K562 (cell line): ENCODE results near the gene MPIG6B. TPM values are rescaled to one million over a fixed set of nuclear protein-coding genes. Genes with fewer than 3 reads are reported as not detected.

Source experiments
- ATAC-seq: fragments of 200-7000 bp; cut with Tn5 transposase; 3 replicates; pipeline ENCODE4 v1.9.1; 2020; ENCODE audit warnings: moderate library complexity
- BruUV-seq: library from RNA; stranded (reverse); fragments of 400-500 nt; replicated peaks from 2 replicates; lab custom pipeline; 2021; lab: Mats Ljungman, UMichigan
- CTCF ChIA-PET: fragments of 300-600 bp; formaldehyde crosslinking; extraction: SDS; loops from one replicate; lab custom pipeline; 2021; ENCODE audit warnings: low intra/inter-chr PET ratio; lab: Yijun Ruan, JAX
- POLR2A ChIA-PET: fragments of 300-600, 350-650 bp; sonication (Branson Sonifier 250); formaldehyde crosslinking; extraction: SDS; loops from one replicate; lab custom pipeline; 2021; ENCODE audit warnings: antibody characterized with exemption, inconsistent platforms; lab: Yijun Ruan, JAX
- DNase-seq, 4 experiments: peaks; one replicate each; pipeline versions ENCODE4 v3.0.0 to v3.0.0-alpha.2; 2011 to 2018; ENCODE audit warnings: low spot score in 3 of 4, mixed read lengths in 3 of 4; ENCODE audit errors: extremely low read depth in 1 of 4
- FAIRE-seq: peaks from 2 replicates; lab custom pipeline; 2011; peaks lifted over from hg19 to GRCh38; lab: Jason Lieb, UNC
- H2AFZ ChIP-seq: 2 replicates; pipeline ENCODE4 v1.6.0; 2011; ENCODE audit warnings: low read depth, low read length, control low read depth, inconsistent platforms
- H3K27ac ChIP-seq: fragments of 200-600 bp; 3 replicates; pipeline ENCODE4 v1.8.0; 2011; ENCODE audit warnings: low read depth, mild to moderate bottlenecking, control low read depth, inconsistent platforms, low read length, moderate library complexity, mixed read lengths; ENCODE audit errors: extremely low read depth
- H3K27me3 ChIP-seq, 2 experiments: fragments of 300-600 bp in 1 of 2; 2 replicates in 1 of 2; 3 replicates in 1 of 2; pipeline versions ENCODE4 v1.6.0 to v1.8.0; 2011; ENCODE audit warnings: inconsistent platforms in 2 of 2, low read length in 2 of 2, mild to moderate bottlenecking in 1 of 2, mixed read lengths in 1 of 2, moderate library complexity in 1 of 2; ENCODE audit not compliant: control insufficient read depth in 2 of 2, insufficient read depth in 2 of 2
- H3K36me3 ChIP-seq: fragments of 300-600 bp; 3 replicates; pipeline ENCODE4 v1.8.0; 2011; ENCODE audit warnings: mild to moderate bottlenecking, low read length, inconsistent platforms; ENCODE audit not compliant: control insufficient read depth, insufficient read depth
- H3K4me1 ChIP-seq, 2 experiments: fragments of 200-600 bp in 1 of 2; replicated peaks in 1 of 2; 2 replicates in 1 of 2; 3 replicates in 1 of 2; pipeline versions ENCODE4 v1.5.1 to v1.8.0; 2011; ENCODE audit warnings: inconsistent platforms in 2 of 2, low read length in 2 of 2, mild to moderate bottlenecking in 1 of 2, mixed read lengths in 1 of 2, moderate library complexity in 1 of 2; ENCODE audit not compliant: control insufficient read depth in 2 of 2, insufficient read depth in 2 of 2
- H3K4me2 ChIP-seq: 2 replicates; pipeline ENCODE4 v1.6.1; 2011; ENCODE audit warnings: low read length, control low read depth, inconsistent platforms, mixed read lengths; ENCODE audit not compliant: insufficient read depth
- H3K4me3 ChIP-seq: fragments of 200-600 bp; sonication (generic), shearing (Covaris generic); 2 replicates; pipeline ENCODE4 v1.5.1; 2016; ENCODE audit warnings: control low read depth, inconsistent platforms
- H3K79me2 ChIP-seq: fragments of 200-600 bp; 3 replicates; pipeline ENCODE4 v1.8.0; 2011; ENCODE audit warnings: low read length, inconsistent platforms; ENCODE audit not compliant: control insufficient read depth, insufficient read depth
- H3K9ac ChIP-seq, 2 experiments: 2 replicates each; pipeline versions ENCODE4 v1.6.0 to v1.6.1; 2011; ENCODE audit warnings: low read depth in 2 of 2, low read length in 2 of 2, control low read depth in 1 of 2, inconsistent platforms in 1 of 2, mild to moderate bottlenecking in 1 of 2, mixed read lengths in 1 of 2; ENCODE audit not compliant: insufficient read depth in 1 of 2
- H3K9me1 ChIP-seq: one replicate; pipeline ENCODE4 v1.6.0; 2011; ENCODE audit warnings: inconsistent platforms, mild to moderate bottlenecking, low read length, moderate library complexity; ENCODE audit not compliant: control insufficient read depth, insufficient read depth
- H3K9me3 ChIP-seq: replicated peaks from 2 replicates; pipeline ENCODE4 v1.5.1; 2011; ENCODE audit warnings: low read depth, low read length, inconsistent platforms; ENCODE audit not compliant: control insufficient read depth, insufficient read depth
- H4K20me1 ChIP-seq: replicated peaks from 2 replicates; pipeline ENCODE4 v1.6.1; 2011; ENCODE audit warnings: low read length, inconsistent platforms, mixed read lengths; ENCODE audit not compliant: control insufficient read depth, insufficient read depth
- CEBPG ChIP-seq, 3 experiments: fragments of 200-800 bp in 1 of 3; sonication (Bioruptor generic) in 1 of 3; sonication (generic) in 1 of 3; formaldehyde crosslinking in 1 of 3; IDR thresholded peaks in 2 of 3; conservative IDR thresholded peaks in 1 of 3; 2 replicates each; pipeline versions ENCODE4 v1.6.1 to v1.8.0; 2016 to 2022; ENCODE audit warnings: missing compliant biosample characterization in 2 of 3, missing genetic modification characterization in 2 of 3, mild to moderate bottlenecking in 1 of 3, missing genetic modification reagents in 1 of 3
- DPF2 ChIP-seq: fragments of 450-650 bp; IDR thresholded peaks from 2 replicates; pipeline ENCODE4 v1.6.1; 2016
- ERF ChIP-seq: fragments of 450-650 bp; formaldehyde crosslinking; IDR thresholded peaks from 2 replicates; pipeline ENCODE4 v1.4.0; 2020; ENCODE audit warnings: mild to moderate bottlenecking, mixed read lengths
- ETV5 ChIP-seq: sonication (generic); formaldehyde crosslinking; IDR thresholded peaks from 2 replicates; pipeline ENCODE4 v1.4.0; 2020; ENCODE audit warnings: low read depth, mild to moderate bottlenecking, missing genetic modification reagents
- HNRNPLL ChIP-seq: fragments of 200-400 bp; formaldehyde crosslinking; IDR thresholded peaks from 2 replicates; pipeline ENCODE4 v1.6.1; 2017; ENCODE audit warnings: low read length, low read depth, mild to moderate bottlenecking; ENCODE audit not compliant: poor library complexity, severe bottlenecking
- HNRNPUL1 ChIP-seq: fragments of 200-400 bp; formaldehyde crosslinking; IDR thresholded peaks from 2 replicates; pipeline ENCODE4 v1.6.1; 2017; ENCODE audit warnings: low read length
- MAFK ChIP-seq: IDR thresholded peaks from 2 replicates; pipeline ENCODE4 v1.6.1; 2011; ENCODE audit warnings: low read length, improper control_type of control experiment
- POLR2B ChIP-seq: fragments of 450-650 bp; IDR thresholded peaks from 2 replicates; pipeline ENCODE4 v1.6.1; 2018; ENCODE audit warnings: low read depth; ENCODE audit not compliant: partially characterized antibody
- POLR3G ChIP-seq: IDR thresholded peaks from 2 replicates; pipeline ENCODE4 v1.6.1; 2011; ENCODE audit not compliant: insufficient read length, insufficient replicate concordance; ENCODE audit errors: extremely low read depth
- SFPQ ChIP-seq: fragments of 200-400 bp; formaldehyde crosslinking; IDR thresholded peaks from 2 replicates; pipeline ENCODE4 v1.6.1; 2017; ENCODE audit warnings: mild to moderate bottlenecking, low read depth, low read length, moderate library complexity
- TRIM28 ChIP-seq: fragments of 450-650 bp; IDR thresholded peaks from 2 replicates; pipeline ENCODE4 v1.6.1; 2017
- U2AF2 ChIP-seq: fragments of 200-400 bp; formaldehyde crosslinking; optimal IDR thresholded peaks from 2 replicates; pipeline ENCODE3; 2017; ENCODE audit warnings: low read depth, mild to moderate bottlenecking, low read length
- XRCC5 ChIP-seq: fragments of 200-400 bp; formaldehyde crosslinking; IDR thresholded peaks from 2 replicates; pipeline ENCODE4 v1.6.1; 2017; ENCODE audit warnings: low read depth, mild to moderate bottlenecking, low read length
- ZKSCAN1 ChIP-seq: fragments of 150-350 bp; IDR thresholded peaks from 2 replicates; pipeline ENCODE4 v1.6.1; 2016; ENCODE audit warnings: low read depth, low read length
- ZNF23 ChIP-seq: fragments of 250-450 bp; sonication (Bioruptor Pico); IDR thresholded peaks from 2 replicates; pipeline ENCODE4 v1.4.0; 2020; ENCODE audit warnings: mild to moderate bottlenecking
- ZNF780A ChIP-seq: fragments of 250-450 bp; sonication (Bioruptor Pico); IDR thresholded peaks from 2 replicates; pipeline ENCODE4 v1.5.0; 2021; ENCODE audit warnings: mild to moderate bottlenecking
- ZZZ3 ChIP-seq: fragments of 450-650 bp; IDR thresholded peaks from 2 replicates; pipeline ENCODE4 v1.6.1; 2016; ENCODE audit warnings: antibody characterized with exemption, mild to moderate bottlenecking, moderate library complexity
- WGBS: fragments of 100-300 bp; shearing (Covaris generic); methylation state at CpG from one replicate; pipeline ENCODE4 v1.1.6; 2016; ENCODE audit warnings: low coverage, mixed read lengths; ENCODE audit not compliant: insufficient coverage; ENCODE audit errors: missing lambda C conversion rate; 5-methylcytosine and 5-hydroxymethylcytosine counted together
- in situ Hi-C: fragments of 300-500 bp; cut with MboI; formaldehyde crosslinking; loops from 4 replicates; pipeline ENCODE4 v1.15.0; 2018; ENCODE audit warnings: inconsistent platforms, mixed read lengths
- intact Hi-C: fragments of 100-400 bp; cut with micrococcal nuclease; formaldehyde crosslinking; loops from 2 replicates; pipeline ENCODE4 v1.14.2; 2022
- polyA plus RNA-seq, 8 experiments: library from polyadenylated mRNA; depleted of rRNA in 4 of 8; stranded (reverse) in 5 of 8; unstranded in 3 of 8; fragments of >200 nt; fragmentation: Nextera tagmentation in 2 of 8; fragmentation: Illumina TruSeq in 1 of 8; extraction: Ambion mirVana in 2 of 8; extraction: Trizol in 1 of 8; gene quantifications; 2 replicates each; pipeline versions ENCODE4 v1.2.1 to v1.2.3, GENCODE V29; 2011 to 2014; ENCODE audit warnings: inconsistent platforms in 1 of 8, missing spikeins in 1 of 8
- total RNA-seq, 7 experiments: library from RNA; depleted of rRNA in 6 of 7; stranded (reverse); fragments of >200 nt in 6 of 7; fragmentation: Illumina TruSeq in 2 of 7; extraction: Trizol in 2 of 7; gene quantifications; 2 replicates each; pipeline versions ENCODE4 v1.2.1 to v1.2.3, GENCODE V29; 2011 to 2021; ENCODE audit warnings: low replicate concordance in 1 of 7
- TF ChIP-seq, protein P1 (sequence below): fragments of 250-450 bp; sonication (Bioruptor Pico); IDR thresholded peaks from 2 replicates; pipeline ENCODE4 v1.4.0; 2020; ENCODE audit warnings: mild to moderate bottlenecking, moderate library complexity

MPIG6B gene
- total and polyA plus RNA-seq, 9 of the 15 experiments (the other 6 are each of a cell fraction or from before 2014, with no cell fraction given): 0.11 to 1.2 (median 0.28) TPM; not detected in 1

GRCh38 chr6:31744422-31744821 lies 21.2 kb downstream of the MPIG6B start:
- H3K36me3 ChIP-seq: peaks cover 69% of the 10 kb centered on the region
- intact Hi-C loops: no loop called here
- H3K79me2 ChIP-seq: peaks cover 28% of the 10 kb centered on the region
- peak overlapping the region; percentile 12; the same call in 1 of the 2 replicates for H3K4me2 ChIP-seq
- no peak overlapping the region for H3K4me3 ChIP-seq
- H2AFZ ChIP-seq: 0 out of 2 replicates have a peak overlapping the region, but pooled peaks have one; percentile 5
- H4K20me1 ChIP-seq: no peaks in the 10 kb centered on the region
- in situ Hi-C loops: no loop called here
- peak overlapping the region; percentile 36 to 59 for H3K9ac ChIP-seq
- FAIRE-seq (no peak), ATAC-seq (no peak), DNase-seq (no peak)
- H3K27ac ChIP-seq: peak overlapping the region; percentile 60
- no peaks in the 10 kb centered on the region for H3K9me3 ChIP-seq
- POLR2A ChIA-PET: interaction anchor here (0.7 to 1.4 kb wide), 2 partner anchors 14 to 15 kb away, joined by 3 to 4 read pairs; partner anchors contain the start of gene DDAH2
- no peaks in the 10 kb centered on the region for H3K27me3 ChIP-seq
- WGBS: 52% methylated on average over 1 of the region's 1 CpG
- H3K9me1 ChIP-seq: no peaks in the 10 kb centered on the region
- CTCF ChIA-PET: interaction anchor here (0.6 kb wide), 1 partner anchor 91 kb away, joined by 4 read pairs; no protein-coding TSS in a partner anchor
- peaks cover 31 to 33% of the 10 kb centered on the region in 2 experiments for H3K4me1 ChIP-seq
- BruUV-seq: no TSS peak
- TF ChIP-seq POLR2B: peak; percentile 17
- no peak for TF ChIP-seq ZNF780A
- no peak for TF ChIP-seq MAFK
- no peak for TF ChIP-seq ZNF23 (CRISPR knock-in tag)
- no peak for TF ChIP-seq TRIM28
- no peak for TF ChIP-seq HNRNPLL
- TF ChIP-seq XRCC5: no peak
- TF ChIP-seq POLR3G: no peak
- no peak for TF ChIP-seq DPF2
- TF ChIP-seq CEBPG (CRISPR knock-in tag; IDR thresholded peaks at IDR 0.05): 0 out of 2 replicates have a peak, but pooled peaks have one; percentile 7
- no peak for TF ChIP-seq CEBPG (tag; conservative IDR thresholded peaks at IDR 0.05 in 1 of 2, IDR thresholded peaks at IDR 0.05 in 1 of 2)
- no peak for TF ChIP-seq ERF
- no peak; the same call in 1 of the 2 replicates for TF ChIP-seq ZKSCAN1
- no peak for TF ChIP-seq HNRNPUL1
- no peak for TF ChIP-seq SFPQ
- TF ChIP-seq ZZZ3: no peak
- TF ChIP-seq, protein P1, sequence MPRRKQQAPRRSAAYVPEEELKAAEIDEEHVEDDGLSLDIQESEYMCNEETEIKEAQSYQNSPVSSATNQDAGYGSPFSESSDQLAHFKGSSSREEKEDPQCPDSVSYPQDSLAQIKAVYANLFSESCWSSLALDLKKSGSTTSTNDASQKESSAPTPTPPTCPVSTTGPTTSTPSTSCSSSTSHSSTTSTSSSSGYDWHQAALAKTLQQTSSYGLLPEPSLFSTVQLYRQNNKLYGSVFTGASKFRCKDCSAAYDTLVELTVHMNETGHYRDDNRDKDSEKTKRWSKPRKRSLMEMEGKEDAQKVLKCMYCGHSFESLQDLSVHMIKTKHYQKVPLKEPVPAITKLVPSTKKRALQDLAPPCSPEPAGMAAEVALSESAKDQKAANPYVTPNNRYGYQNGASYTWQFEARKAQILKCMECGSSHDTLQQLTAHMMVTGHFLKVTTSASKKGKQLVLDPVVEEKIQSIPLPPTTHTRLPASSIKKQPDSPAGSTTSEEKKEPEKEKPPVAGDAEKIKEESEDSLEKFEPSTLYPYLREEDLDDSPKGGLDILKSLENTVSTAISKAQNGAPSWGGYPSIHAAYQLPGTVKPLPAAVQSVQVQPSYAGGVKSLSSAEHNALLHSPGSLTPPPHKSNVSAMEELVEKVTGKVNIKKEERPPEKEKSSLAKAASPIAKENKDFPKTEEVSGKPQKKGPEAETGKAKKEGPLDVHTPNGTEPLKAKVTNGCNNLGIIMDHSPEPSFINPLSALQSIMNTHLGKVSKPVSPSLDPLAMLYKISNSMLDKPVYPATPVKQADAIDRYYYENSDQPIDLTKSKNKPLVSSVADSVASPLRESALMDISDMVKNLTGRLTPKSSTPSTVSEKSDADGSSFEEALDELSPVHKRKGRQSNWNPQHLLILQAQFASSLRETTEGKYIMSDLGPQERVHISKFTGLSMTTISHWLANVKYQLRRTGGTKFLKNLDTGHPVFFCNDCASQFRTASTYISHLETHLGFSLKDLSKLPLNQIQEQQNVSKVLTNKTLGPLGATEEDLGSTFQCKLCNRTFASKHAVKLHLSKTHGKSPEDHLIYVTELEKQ: no peak
- TF ChIP-seq U2AF2: no peak
- 0 out of 2 replicates have a peak, but pooled peaks have one; percentile 13 for TF ChIP-seq ETV5
